HG03196 (cell line): ENCODE results near the gene FLT1.

Experiments
- ATAC-seq: cut with Tn5 transposase; IDR thresholded peaks from one replicate; pipeline ENCODE4 v1.9.1; 2021; ENCODE audit not compliant: unreplicated experiment

Gene FLT1

DNA sequence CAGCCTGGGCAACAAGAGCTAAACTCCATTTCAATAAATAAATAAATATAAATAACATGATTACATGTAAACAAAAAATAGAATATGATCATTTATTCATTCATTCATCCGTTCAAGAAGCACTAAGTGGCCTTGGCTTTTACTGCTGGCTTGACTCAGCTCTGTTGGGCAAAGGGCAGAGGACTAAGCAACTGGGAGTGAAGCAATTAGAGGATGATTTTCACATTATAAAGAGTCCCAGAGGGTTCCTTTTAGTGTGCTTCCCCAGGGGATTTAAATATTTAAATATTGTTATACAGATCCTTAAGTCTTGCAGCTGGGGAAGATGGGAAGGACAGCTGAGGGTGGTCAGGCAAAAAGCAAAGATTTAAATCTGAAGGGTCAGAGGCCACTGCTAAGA is 34.9 kb upstream of the FLT1 start:
- ATAC-seq, result no peak

DNA sequence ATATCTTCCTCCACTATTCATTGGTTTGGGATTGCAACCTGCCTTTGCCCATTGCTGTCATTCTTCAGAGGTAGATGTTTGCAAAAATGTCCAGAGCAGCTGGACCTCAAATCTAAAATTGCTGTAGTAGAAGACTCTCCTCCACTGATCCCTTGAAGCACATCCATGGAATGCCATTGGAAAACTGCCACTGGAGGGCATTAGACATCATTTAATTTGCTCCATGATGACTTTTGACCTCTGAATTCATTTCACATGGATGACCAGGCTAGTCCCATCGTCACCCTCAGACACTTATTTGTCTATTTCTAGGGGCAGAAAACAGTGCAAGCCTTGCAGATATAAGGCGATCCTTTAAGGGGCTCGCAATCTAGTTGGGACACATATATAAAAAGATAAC is 33.9 kb upstream of the FLT1 start:
- no peak for ATAC-seq

DNA sequence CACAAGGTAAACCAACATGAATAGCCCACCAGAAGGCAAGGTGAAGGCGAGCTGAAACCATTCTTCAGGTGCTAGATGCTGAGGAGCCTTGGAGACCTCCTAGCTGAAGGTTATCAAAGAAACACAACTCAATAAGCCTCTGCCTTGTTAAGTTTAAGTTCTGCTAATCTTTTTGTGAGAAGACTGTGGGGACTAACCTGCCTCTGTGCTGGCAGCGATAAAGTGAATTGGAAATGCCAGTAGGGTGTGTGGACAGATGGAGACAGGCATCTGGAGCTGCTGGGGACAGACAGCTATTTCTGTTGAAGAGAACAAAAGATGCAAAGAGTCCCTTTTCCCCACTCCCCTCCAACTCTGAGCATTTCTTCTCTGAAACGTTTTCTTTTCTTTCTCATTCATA is 33.5 kb upstream of the FLT1 start:
- no peak for ATAC-seq

DNA sequence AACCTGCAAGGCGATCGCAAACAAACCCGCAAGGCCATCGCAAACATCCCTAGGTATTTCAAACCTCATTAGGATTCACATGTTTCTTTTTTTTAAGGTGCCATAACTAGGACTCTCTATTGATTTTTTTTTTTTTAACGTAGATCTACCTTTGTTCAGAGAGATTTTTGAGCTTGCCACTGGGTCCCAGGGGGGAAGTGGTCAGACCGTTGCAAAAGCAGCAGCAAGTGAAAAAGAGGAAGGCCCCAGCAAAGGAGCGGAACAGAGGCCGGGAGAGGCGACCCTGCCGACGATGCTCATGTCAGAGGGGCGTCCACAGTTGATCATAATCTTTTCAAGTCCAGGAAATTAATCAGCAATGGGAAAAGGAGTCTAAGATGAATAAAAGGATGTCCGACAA is 32.7 kb upstream of the FLT1 start:
- ATAC-seq, result no peak

DNA sequence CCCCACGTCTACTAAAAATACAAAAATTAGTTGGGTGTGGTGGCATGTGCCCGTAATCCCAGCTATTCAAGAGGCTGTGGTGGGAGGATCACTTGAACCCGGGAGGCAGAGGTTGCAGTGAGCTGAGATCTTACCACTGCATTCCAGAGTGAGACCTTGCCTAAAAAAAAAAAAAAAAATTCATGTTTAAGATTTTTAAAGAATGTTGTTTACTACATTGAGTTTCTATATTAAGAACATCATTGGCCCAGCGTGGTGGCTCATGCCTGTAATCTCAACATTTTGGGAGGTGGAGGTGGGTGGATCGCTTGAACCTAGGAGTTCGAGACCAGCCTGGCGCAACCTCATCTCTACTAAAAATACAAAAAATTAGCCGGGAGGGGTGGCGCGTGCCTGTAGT is 31.9 kb upstream of the FLT1 start:
- ATAC-seq, result no peak

DNA sequence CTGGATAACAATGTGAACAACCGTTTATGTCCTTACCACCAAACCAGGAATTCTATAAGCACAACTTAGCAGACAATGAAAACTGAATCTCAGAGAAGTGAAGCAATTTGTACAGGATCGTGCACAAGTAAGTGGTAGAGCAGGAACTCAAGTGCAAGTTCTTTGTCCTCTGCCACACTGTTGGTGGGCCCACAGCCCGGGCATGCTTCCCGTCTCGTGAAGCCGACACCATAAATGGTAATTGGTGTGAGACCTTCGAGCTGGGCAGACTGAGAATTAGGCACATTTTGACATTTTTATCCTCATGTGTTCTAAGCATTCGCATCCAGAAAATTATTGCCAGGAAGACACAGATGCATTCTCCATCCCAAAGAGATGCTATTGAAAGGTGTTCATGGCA is 27.9 kb upstream of the FLT1 start:
- ATAC-seq, result no peak

DNA sequence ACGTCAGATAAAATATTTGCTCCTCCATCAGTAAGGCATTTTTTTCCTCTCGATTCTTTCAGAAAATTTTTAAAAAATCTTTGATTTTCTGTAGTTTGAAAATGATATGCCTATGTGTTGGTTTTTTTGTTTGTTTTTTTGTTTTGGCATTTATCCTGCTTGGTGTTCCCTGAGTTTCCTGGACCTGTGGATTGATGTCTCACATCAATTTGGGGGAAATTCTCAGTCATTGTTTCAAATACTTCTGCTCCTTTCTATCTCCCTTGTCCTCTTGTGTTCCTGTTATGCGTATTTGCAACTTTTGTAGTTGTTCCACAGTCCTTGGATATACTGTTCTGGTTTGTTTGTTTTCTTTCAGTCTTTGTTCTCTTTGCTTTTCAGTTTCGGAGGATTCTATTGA is 18.8 kb upstream of the FLT1 start:
- ATAC-seq, result no peak

DNA sequence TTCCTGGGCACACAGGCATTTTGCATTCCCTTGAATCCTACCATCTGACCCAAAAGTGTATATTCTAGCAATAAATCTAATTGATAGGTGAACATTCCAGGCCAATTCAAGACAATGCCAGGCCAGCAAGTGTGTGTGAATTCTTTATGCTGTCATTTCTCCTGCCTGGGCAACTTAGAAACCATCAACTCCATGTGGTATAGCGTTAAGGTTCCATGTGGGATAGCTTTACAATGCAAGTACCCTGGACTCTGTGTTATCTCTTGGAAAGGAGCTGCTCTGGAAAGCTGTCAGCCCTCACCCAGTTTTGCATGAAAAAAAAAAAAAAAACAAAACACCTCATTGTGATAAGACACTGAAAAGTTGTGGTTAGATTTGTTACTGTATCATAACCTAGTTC is 15.6 kb upstream of the FLT1 start:
- ATAC-seq, result no peak

DNA sequence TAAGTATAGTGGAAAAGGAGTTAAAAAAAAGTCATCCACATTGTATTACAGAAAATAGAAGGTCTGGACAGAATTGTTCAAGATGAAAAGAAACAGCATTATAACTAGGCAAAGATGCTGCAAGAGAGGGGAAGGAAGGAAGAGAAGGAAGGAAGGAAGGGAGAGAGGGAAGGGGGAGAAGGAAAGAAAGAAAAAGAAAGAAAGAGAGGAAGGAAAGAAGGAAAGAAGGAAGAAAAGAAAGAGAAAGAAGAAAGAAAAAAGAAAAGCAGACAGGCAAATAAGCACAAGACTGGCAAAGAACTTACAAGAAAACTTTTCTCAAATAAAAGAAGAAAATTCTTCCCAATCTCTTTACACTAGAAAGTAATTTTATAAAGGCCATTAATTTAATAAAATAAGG is 15.1 kb upstream of the FLT1 start:
- ATAC-seq, result no peak

DNA sequence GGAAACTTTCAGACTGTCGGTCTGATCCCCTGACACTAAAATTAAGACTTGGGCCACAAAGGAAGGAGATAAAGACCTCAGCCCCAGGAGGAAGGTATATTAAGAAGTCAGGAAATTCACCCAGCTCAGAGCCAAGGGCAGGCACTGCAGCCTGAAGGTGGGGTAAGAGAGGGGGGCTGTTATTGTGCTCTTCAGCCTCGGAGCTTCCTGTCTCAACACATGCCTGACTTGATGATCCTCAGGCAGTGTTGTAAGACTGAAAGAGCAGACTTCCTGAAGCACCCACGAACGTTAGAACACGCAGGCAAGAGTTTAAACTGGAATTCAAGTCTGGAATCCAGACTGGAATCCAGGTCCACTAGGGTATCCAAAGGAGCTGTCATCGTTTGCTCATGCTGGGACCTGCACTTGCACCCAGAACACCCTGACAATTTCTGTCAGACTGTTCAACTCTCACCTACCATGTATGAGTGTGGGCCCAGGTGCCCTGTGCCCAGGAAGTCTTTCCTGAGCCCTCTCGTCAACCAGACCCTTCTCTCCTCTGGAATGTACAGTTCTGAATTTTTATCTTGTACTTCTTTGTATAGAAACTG is 10.7 kb upstream of the FLT1 start:
- ATAC-seq, result no peak

DNA sequence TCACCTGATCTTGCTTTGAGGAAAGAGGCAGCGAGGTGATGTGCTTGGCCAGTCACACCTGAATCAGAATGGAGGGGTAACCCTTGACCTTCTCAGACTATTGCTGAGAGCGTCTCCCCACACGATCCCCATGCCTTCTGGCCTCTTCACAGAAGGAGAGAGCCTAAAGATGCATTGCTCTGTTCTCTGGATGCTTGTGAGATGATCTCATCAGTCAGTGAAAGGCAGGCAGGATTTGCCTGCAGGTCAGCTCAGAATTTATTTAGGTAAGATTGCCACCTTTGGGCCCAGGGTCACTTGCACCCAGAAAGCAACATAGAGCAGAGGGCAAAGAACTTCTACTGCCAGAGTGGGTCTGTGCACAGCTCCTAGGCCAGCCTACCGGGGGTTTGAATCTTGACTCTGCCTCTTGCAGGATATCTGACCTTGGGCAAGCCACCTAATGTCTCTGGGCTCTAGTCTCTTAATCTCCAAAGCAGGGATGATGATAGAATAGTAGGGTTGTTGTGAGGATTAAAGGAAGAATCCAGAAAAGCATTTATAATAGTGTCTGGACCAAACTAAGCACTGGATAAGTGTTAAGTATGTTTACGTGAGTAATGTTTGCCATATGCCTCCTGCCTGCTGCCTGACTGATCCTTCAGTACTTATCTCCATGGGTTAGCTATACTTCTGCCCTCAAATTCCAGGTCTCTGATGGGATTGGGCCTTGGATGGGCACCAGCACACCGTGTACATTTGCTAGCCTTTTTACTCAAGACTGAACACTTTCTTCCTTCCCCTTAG is 8.4 kb upstream of the FLT1 start:
- ATAC-seq, result no peak

DNA sequence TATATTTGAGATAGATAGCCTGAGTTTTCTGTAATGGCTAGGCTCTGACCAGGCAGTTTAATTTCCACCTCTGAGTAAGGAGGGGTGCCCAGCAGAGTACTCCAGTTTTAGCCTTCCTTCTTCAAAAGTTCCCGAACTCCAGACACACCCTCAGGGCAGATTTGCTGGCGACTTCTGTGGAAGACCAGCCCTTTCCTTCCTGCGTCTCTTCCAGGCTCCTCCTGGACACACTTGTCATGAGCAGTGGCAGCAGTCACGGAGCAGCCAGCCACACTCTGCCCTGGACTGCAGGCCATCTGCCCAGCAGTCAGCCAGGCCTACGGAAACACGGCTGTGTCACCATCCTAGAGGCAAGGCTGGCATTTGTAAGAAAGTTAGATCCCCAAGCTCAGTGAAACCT is 6.6 kb upstream of the FLT1 start:
- ATAC-seq, result no peak

DNA sequence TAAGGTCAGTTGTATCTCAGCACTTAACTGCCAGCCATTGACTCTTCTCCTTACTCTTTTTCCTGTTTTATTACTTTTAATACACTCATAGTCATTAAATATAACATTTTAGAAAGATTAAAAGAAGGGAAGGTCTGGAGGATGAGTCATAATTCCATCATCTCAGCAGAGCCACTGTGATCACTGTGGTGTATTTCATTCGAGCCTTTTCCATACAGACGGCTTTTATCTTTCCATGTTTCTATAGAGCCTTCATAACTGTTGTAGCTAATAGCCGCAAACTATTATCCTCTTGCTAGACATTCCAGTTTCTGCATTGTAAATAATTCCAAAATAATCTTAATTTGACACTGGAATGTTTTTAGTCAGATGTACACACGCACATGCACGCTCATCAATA is 4.7 kb upstream of the FLT1 start:
- no peak for ATAC-seq

DNA sequence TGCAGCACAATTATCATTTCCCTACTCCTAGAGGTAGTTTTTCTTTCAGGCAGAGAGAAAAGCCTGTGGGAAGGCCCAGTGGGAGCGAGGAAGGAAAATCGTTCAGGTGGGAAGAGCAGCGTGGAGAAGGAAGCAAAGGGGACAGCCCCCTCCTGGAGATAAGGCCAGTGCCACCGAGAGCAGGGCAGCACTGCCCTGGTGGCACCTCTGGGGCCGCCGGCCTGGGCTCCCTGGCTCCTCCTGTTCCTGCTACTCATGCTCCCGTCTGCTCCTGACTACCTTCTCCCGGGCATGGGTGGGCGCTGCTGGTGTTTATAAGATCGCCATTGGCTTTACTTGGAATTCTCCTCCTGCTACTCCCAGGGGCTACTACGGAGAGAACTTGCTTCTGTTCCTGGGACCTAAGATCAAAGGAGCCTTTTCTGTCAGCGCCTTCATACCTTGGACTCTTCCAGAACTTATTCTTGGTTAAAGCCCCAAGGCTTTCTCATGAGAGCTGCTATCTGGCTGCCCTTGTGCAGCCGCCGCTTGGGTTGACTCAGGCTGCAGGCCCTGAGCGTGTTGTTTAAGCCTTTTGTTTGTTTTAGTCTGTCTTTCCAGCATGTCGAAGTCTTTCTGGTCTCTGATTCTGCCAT is 3.7 kb upstream of the FLT1 start:
- no peak for ATAC-seq

DNA sequence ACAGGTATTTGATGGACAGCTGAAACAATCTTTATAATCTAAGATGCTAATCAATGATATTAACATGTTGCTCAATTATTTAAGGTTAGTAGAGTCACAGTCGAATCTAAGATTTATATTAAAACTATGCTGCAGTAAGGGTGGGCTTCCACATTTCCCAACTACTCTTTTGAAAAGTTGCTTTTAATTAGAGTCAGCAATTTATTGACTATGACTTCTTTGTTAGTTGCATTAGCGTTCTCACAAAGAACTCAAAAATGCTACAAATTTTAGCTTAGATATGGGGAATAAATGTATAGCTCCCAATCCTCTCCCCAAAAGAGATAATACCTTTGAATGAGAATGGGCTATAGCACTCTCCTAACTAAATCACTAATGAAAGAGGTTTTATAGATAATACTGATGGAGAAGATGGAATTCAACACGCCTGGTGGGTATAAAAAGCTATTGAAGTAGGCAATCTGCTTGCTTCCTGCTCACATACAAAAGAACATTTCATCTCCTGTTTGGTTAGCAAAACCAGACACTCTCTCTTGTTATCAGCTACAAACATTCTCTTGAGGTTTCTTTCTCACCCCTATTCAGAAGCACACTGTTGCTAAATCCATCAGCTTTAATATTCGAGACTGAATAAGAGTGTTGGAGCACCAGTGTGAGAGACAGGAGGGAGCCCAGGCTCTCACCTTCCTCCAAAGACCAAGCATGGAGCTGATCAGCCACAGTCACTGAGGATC is 2.4 kb upstream of the FLT1 start:
- no peak for ATAC-seq

DNA sequence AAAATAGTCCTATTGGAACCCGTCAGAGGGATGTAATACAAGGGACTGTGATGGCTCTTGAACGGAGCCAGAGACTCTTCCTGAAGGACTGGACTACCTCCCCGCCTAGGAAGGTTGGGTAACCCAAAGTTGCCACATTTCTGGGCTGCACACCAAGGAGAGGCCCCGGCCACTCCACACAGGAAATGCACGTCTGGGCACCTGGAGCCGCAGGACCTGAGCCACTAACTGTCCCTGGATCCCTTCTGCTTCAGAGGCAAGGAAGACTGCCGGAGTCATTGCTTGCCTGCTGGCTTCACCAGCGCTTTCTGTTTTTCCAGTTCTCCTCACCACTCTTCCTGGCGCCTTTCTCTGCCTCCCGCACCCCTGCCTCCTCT is 1.2 kb upstream of the FLT1 start:
- no peak for ATAC-seq

DNA sequence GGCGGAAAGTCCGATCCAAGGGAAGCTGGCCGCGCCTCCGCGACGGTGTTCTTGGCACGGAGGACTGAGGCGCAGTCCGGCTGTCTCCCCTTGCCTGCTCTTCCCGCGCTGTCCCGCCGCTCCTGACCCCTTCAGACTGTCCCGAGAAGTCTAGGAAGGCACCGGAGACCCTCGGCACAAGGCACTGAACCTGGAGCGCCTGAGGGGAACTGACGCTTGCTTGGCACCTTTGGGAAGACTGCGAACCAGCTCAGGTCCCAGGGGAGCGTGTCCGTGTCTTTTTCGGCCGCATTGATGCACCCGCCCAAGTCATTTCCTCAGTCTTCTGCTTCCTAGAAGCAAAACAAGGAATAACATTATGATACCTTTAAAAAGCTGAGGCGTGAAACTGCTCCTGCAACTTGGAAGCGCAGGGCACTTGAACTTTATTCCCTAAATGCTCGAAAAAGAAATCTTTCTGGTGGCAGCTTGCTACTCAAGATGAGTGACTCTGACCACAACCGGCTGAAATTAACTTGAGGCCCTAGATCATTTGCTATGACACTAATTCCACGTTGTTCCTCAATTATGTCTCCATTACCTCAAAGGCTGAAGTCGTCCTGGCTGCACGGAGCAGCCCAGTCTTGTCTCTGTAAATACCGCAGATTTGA is 735 bp upstream of the FLT1 start:
- ATAC-seq, result no peak

DNA sequence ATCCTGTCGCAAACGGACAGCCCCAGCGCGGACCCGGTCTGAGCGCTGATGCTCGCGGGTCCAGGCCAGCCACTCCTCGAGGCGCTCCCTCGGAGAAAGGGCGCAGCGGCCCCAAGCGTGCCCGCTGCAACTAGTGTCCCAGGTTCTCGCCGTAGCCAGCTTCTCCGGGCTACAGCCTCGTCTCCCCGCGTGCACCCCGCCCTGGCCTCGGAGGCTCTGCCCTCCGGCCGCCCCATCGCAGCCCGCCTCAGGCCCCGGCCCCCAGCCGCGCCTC is 487 bp downstream of the FLT1 start:
- no peak for ATAC-seq

DNA sequence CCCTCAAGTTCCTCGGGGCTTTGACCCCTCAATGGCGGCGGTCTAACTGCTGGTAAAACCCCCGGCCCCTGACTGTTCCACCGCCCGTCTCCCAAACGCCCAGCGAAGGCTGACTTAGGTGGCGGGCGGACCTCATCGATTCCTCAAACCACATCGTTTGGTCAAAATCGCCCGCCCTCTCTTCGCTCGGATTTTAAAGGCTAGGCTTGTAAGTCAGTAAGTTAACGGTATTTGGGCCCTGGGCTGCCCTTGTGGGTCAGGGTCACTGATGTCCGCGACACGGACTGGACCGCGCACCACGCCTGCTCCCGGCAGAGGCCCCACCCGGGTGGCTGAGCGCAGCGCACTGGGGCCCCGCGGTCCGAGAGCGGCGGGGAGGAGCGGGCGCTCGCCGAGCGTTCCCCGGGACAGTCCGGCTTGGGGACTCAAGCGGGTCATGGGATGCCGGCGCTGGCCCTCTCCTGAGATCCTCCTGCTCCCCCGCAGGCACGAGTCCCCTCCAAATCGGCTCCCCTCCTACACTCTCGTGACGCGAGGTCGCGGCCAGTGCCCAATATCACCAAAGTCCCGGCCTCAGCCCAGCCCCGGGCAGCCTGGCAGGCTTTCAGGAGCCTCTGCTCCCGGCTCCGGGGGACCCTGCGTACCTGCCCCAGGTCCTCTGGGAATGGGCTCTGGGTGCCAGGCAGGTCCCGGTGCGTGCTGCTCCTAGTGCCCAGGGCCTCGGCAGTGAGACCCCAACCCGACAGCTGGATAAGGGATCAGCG is 1.0 kb downstream of the FLT1 start:
- ATAC-seq, result no peak

DNA sequence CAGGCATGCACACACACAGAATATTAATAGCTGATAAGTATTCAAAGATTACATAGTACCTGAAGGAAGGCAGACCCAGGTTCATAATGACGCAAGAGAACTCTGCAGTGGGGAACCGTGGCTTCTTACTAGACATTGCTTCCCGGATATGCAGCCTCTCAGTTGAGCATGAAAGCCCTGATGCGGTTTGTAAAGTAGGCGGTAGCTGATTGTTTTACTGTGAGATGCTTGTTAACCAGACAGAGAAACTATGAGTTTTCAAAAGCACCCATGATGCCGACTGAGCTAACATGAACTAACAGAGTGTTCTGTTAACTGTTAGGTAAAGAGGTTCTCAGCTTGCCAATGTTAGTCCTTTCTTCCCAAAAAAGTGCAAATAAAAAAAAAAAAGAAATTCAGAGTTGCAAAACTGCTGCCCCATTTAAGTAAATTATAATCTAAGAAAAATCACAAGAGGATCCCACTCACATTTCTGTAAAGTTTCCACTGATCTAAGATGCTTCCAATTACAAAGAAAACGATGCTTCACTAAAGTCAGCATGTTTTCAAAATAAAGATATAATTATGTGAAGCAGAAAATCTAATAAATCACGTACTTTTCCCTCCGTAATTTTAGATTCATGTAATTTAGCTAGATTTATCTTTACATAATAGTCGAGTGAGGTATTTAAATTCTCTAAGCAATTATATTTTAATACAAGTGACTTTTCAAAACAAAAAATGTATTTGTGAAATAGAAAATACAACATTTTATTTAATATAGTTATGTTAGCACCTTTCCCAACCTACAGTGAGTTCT is 2.2 kb downstream of the FLT1 start:
- ATAC-seq, result no peak
